ENCODE results near the gene PRKACB.

PRKACB gene

GRCh38 chr1:84164567-84165021 is 20.5 kb downstream of the PRKACB start:
- Histone ChIP-seq H3K4me3 (ENCODE audit: low read length) (no peak overlapping the region), H3K36me3 (replicated peaks; ENCODE audit: insufficient read depth, low read length) (no peaks in the 10 kb centered on the region), H3K4me2 (ENCODE audit: low read depth, low read length) (no peak overlapping the region), H3K9ac (ENCODE audit: low read length) (no peak overlapping the region), H4K20me1 (ENCODE audit: insufficient read depth, low read length) (no peaks in the 10 kb centered on the region), H3K79me2 (ENCODE audit: low read length) (peaks cover 29% of the 10 kb centered on the region), H3K27ac (ENCODE audit: low read length) (no peak overlapping the region), H3K4me1 (ENCODE audit: low read length) (peaks cover 11% of the 10 kb centered on the region), H3K9me2 (replicated peaks; ENCODE audit: insufficient read depth, low read length) (no peaks in the 10 kb centered on the region), H3K9me3 (replicated peaks; ENCODE audit: insufficient read depth, low read length) (no peaks in the 10 kb centered on the region), H3K27me3 (replicated peaks; ENCODE audit: insufficient read depth, low read length) (no peaks in the 10 kb centered on the region), H3F3A (ENCODE audit: insufficient read depth, low read length) (no peaks in the 10 kb centered on the region), H2AFZ (ENCODE audit: low read length) (no peak overlapping the region)
- no peak for DNase-seq
- no peak for TF ChIP-seq EZH2phosphoT487 (IDR thresholded peaks at IDR 0.05; ENCODE audit: low read length)
- TF ChIP-seq EZH2 (optimal IDR thresholded peaks at IDR 0.05; ENCODE audit: low read depth, low read length) = no peak
- no peak for TF ChIP-seq CTCF (IDR thresholded peaks at IDR 0.05; ENCODE audit: low read length)

- Histone ChIP-seq H3K4me2 (ENCODE audit: low read depth, low read length) (peak overlapping the region; percentile 27; the same call in 1 of the 2 replicates), H3K9ac (ENCODE audit: low read length) (no peak overlapping the region), H3F3A (ENCODE audit: insufficient read depth, low read length) (no peaks in the 10 kb centered on the region), H3K36me3 (replicated peaks; ENCODE audit: insufficient read depth, low read length) (no peaks in the 10 kb centered on the region), H3K4me1 (ENCODE audit: low read length) (peaks cover 11% of the 10 kb centered on the region), H3K27me3 (replicated peaks; ENCODE audit: insufficient read depth, low read length) (no peaks in the 10 kb centered on the region), H2AFZ (ENCODE audit: low read length) (no peak overlapping the region), H3K4me3 (ENCODE audit: low read length) (no peak overlapping the region), H4K20me1 (ENCODE audit: insufficient read depth, low read length) (no peaks in the 10 kb centered on the region), H3K9me3 (replicated peaks; ENCODE audit: insufficient read depth, low read length) (no peaks in the 10 kb centered on the region), H3K79me2 (ENCODE audit: low read length) (peaks cover 25% of the 10 kb centered on the region), H3K27ac (ENCODE audit: low read length) (no peak overlapping the region), H3K9me2 (replicated peaks; ENCODE audit: insufficient read depth, low read length) (no peaks in the 10 kb centered on the region)
- TF ChIP-seq CTCF (IDR thresholded peaks at IDR 0.05; ENCODE audit: low read length) (no peak), EZH2phosphoT487 (IDR thresholded peaks at IDR 0.05; ENCODE audit: low read length) (no peak), EZH2 (optimal IDR thresholded peaks at IDR 0.05; ENCODE audit: low read depth, low read length) (no peak)
- DNase-seq = no peak
Observed at GRCh38 chr1:84165601-84166000, 21.5 kb downstream of the PRKACB start.

GRCh38 chr1:84166797-84167196 is 22.7 kb downstream of the PRKACB start:
- no peaks in the 10 kb centered on the region for H4K20me1 ChIP-seq (ENCODE audit: insufficient read depth, low read length)
- H2AFZ ChIP-seq (ENCODE audit: low read length) = no peak overlapping the region
- H3K9ac ChIP-seq (ENCODE audit: low read length) = no peak overlapping the region
- H3K36me3 ChIP-seq (replicated peaks; ENCODE audit: insufficient read depth, low read length) = no peaks in the 10 kb centered on the region
- peaks cover 11% of the 10 kb centered on the region for H3K4me1 ChIP-seq (ENCODE audit: low read length)
- H3K4me2 ChIP-seq (ENCODE audit: low read depth, low read length) = no peak overlapping the region
- H3K4me3 ChIP-seq (ENCODE audit: low read length) = no peak overlapping the region
- H3K27me3 ChIP-seq (replicated peaks; ENCODE audit: insufficient read depth, low read length) = no peaks in the 10 kb centered on the region
- H3K9me3 ChIP-seq (replicated peaks; ENCODE audit: insufficient read depth, low read length) = no peaks in the 10 kb centered on the region
- TF ChIP-seq EZH2phosphoT487 (IDR thresholded peaks at IDR 0.05; ENCODE audit: low read length) (no peak), EZH2 (optimal IDR thresholded peaks at IDR 0.05; ENCODE audit: low read depth, low read length) (no peak), CTCF (IDR thresholded peaks at IDR 0.05; ENCODE audit: low read length) (no peak)
- no peaks in the 10 kb centered on the region for H3F3A ChIP-seq (ENCODE audit: insufficient read depth, low read length)
- peaks cover 21% of the 10 kb centered on the region for H3K79me2 ChIP-seq (ENCODE audit: low read length)
- H3K9me2 ChIP-seq (replicated peaks; ENCODE audit: insufficient read depth, low read length) = no peaks in the 10 kb centered on the region
- DNase-seq = no peak
- no peak overlapping the region for H3K27ac ChIP-seq (ENCODE audit: low read length)
